GM18858 (cell line): ENCODE measurements around the gene AQP1.

ENCODE experiments used
- ATAC-seq: cut with Tn5 transposase; IDR thresholded peaks from one replicate; pipeline ENCODE4 v1.9.1; 2021; ENCODE audit not compliant: unreplicated experiment

AQP1 gene

GRCh38 chr7:30911561-30911969, at the start of gene AQP1:
Gene AQP1, plus strand, starts transcription at chr7:30911853. Its CDS starts 57 bp downstream, at chr7:30911910.
- no peak for ATAC-seq

- no peak for ATAC-seq
Observed at GRCh38 chr7:30862995-30863705, 48.5 kb upstream of the AQP1 start.

- no peak for ATAC-seq
Observed at GRCh38 chr7:30863706-30864035, 48.0 kb upstream of the AQP1 start.

GRCh38 chr7:30864101-30864500, 47.6 kb upstream of the AQP1 start:
- no peak for ATAC-seq

- no peak for ATAC-seq
Observed at GRCh38 chr7:30865076-30865475, 46.6 kb upstream of the AQP1 start.

- ATAC-seq: no peak
Observed at GRCh38 chr7:30865821-30866220, 45.8 kb upstream of the AQP1 start.

- no peak for ATAC-seq
Observed at GRCh38 chr7:30866939-30867338, 44.7 kb upstream of the AQP1 start.

- ATAC-seq: no peak
Observed at GRCh38 chr7:30867483-30867882, 44.2 kb upstream of the AQP1 start.

- no peak for ATAC-seq
Observed at GRCh38 chr7:30869794-30870611, 41.6 kb upstream of the AQP1 start.

- no peak for ATAC-seq
Observed at GRCh38 chr7:30870821-30871518, 40.7 kb upstream of the AQP1 start.

GRCh38 chr7:30871655-30872054, 40.0 kb upstream of the AQP1 start:
- no peak for ATAC-seq

GRCh38 chr7:30873207-30873606, 38.4 kb upstream of the AQP1 start:
- ATAC-seq: no peak

- ATAC-seq: no peak
Observed at GRCh38 chr7:30873656-30874055, 38.0 kb upstream of the AQP1 start.

- no peak for ATAC-seq
Observed at GRCh38 chr7:30874656-30875302, 36.9 kb upstream of the AQP1 start.

- ATAC-seq: no peak
Observed at GRCh38 chr7:30877015-30877769, 34.5 kb upstream of the AQP1 start.

- ATAC-seq: no peak
Observed at GRCh38 chr7:30877993-30878392, 33.7 kb upstream of the AQP1 start.

- no peak for ATAC-seq
Observed at GRCh38 chr7:30879139-30880124, 32.2 kb upstream of the AQP1 start.

- ATAC-seq: no peak
Observed at GRCh38 chr7:30880125-30880720, 31.4 kb upstream of the AQP1 start.

GRCh38 chr7:30880941-30881340, 30.7 kb upstream of the AQP1 start:
- ATAC-seq: no peak
